Measurements from ENCODE around the gene MYH14. TPM values are rescaled to one million over a fixed set of nuclear protein-coding genes. Genes with fewer than 3 reads are reported as not detected.

Gene MYH14
- total and polyA plus RNA-seq, 9 of the 15 experiments (the other 6 are each of a cell fraction or from before 2014, with no cell fraction given): 0.04 to 0.86 (median 0.19) TPM; not detected in 2

GRCh38 chr19:50330365-50331078 is 127.1 kb downstream of the MYH14 start (continued):
- TF ChIP-seq, protein P1, sequence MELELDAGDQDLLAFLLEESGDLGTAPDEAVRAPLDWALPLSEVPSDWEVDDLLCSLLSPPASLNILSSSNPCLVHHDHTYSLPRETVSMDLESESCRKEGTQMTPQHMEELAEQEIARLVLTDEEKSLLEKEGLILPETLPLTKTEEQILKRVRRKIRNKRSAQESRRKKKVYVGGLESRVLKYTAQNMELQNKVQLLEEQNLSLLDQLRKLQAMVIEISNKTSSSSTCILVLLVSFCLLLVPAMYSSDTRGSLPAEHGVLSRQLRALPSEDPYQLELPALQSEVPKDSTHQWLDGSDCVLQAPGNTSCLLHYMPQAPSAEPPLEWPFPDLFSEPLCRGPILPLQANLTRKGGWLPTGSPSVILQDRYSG (tag; conservative IDR thresholded peaks at IDR 0.05; ENCODE audit: low read depth): no peak
- no peak for TF ChIP-seq U2AF1 (optimal IDR thresholded peaks at IDR 0.05; ENCODE audit: low read depth, low read length)
- no peak for TF ChIP-seq PATZ1 (CRISPR knock-in tag; IDR thresholded peaks at IDR 0.05; ENCODE audit: borderline replicate concordance)
- no peak; the same call in none of the 2 replicates for TF ChIP-seq SP1 (CRISPR knock-in tag; IDR thresholded peaks at IDR 0.05)
- no peak for TF ChIP-seq MCM2 (IDR thresholded peaks at IDR 0.05; ENCODE audit: low read depth)
- TF ChIP-seq, protein P2, sequence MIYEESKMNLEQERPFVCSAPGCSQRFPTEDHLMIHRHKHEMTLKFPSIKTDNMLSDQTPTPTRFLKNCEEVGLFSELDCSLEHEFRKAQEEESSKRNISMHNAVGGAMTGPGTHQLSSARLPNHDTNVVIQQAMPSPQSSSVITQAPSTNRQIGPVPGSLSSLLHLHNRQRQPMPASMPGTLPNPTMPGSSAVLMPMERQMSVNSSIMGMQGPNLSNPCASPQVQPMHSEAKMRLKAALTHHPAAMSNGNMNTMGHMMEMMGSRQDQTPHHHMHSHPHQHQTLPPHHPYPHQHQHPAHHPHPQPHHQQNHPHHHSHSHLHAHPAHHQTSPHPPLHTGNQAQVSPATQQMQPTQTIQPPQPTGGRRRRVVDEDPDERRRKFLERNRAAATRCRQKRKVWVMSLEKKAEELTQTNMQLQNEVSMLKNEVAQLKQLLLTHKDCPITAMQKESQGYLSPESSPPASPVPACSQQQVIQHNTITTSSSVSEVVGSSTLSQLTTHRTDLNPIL (CRISPR knock-in tag; IDR thresholded peaks at IDR 0.05): no peak
- TF ChIP-seq ZNF561 (CRISPR knock-in tag; conservative IDR thresholded peaks at IDR 0.05): no peak
- TF ChIP-seq RAD21 (CRISPR knock-in tag; conservative IDR thresholded peaks at IDR 0.05 in 1 of 2, IDR thresholded peaks at IDR 0.05 in 1 of 2): no peak
- TF ChIP-seq NFIC (IDR thresholded peaks at IDR 0.05): no peak; the same call in 1 of the 2 replicates
- TF ChIP-seq HMG20B (CRISPR knock-in tag; IDR thresholded peaks at IDR 0.05): no peak
- no peak for TF ChIP-seq WHSC1 (IDR thresholded peaks at IDR 0.05; ENCODE audit: low read length)
- TF ChIP-seq RUNX1 (IDR thresholded peaks at IDR 0.05; ENCODE audit: low read depth): no peak
- TF ChIP-seq, protein P3, sequence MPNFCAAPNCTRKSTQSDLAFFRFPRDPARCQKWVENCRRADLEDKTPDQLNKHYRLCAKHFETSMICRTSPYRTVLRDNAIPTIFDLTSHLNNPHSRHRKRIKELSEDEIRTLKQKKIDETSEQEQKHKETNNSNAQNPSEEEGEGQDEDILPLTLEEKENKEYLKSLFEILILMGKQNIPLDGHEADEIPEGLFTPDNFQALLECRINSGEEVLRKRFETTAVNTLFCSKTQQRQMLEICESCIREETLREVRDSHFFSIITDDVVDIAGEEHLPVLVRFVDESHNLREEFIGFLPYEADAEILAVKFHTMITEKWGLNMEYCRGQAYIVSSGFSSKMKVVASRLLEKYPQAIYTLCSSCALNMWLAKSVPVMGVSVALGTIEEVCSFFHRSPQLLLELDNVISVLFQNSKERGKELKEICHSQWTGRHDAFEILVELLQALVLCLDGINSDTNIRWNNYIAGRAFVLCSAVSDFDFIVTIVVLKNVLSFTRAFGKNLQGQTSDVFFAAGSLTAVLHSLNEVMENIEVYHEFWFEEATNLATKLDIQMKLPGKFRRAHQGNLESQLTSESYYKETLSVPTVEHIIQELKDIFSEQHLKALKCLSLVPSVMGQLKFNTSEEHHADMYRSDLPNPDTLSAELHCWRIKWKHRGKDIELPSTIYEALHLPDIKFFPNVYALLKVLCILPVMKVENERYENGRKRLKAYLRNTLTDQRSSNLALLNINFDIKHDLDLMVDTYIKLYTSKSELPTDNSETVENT (CRISPR knock-in tag; IDR thresholded peaks at IDR 0.05): no peak
- no peak for TF ChIP-seq FOXA1 (IDR thresholded peaks at IDR 0.05; ENCODE audit: borderline replicate concordance)
- no peak for TF ChIP-seq ZNF408 (CRISPR knock-in tag; IDR thresholded peaks at IDR 0.05; ENCODE audit: low read depth)
- TF ChIP-seq CBX2 (IDR thresholded peaks at IDR 0.05; ENCODE audit: insufficient read depth, low read length, poor library complexity, severe bottlenecking): no peak
- no peak for TF ChIP-seq IRF9 (tag; IDR thresholded peaks at IDR 0.05)
- no peak for TF ChIP-seq ZNF175 (CRISPR knock-in tag; IDR thresholded peaks at IDR 0.05; ENCODE audit: low read depth)
- TF ChIP-seq TGIF2 (CRISPR knock-in tag; IDR thresholded peaks at IDR 0.05): no peak

Measured in K562 (cell line).